Measurements from ENCODE around the gene CEP135. TPM values are rescaled to one million over a fixed set of nuclear protein-coding genes. Genes with fewer than 3 reads are reported as not detected.

The CEP135 gene
- total and polyA plus RNA-seq, 2 donors (not counting 1 experiment from before 2014, with no cell fraction given): 6.4 to 41.0 TPM

DNA sequence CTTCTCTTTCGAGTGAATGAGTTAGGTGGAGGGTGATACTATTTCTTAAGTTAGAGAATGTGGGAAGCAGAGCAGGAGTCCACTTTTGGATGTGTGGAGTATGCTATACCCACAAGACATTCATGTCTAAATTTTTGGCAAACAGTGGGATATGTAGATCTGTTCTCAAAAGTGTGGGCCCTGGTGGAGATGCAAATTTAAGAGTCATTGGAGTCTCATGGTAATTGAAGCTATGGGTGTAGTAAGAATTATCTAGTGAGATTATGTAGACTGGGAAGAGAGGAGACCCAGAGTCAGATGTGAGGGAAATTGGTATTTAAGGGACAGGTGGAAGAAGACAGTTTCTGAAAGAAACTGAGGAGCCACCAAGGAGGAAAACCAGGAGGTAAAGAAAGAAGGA lies 7.0 kb downstream of the CEP135 start:
- no peak overlapping the region for H3K4me3 Mint-ChIP-seq
- CTCF ChIA-PET: interaction anchor here (3.0 kb wide), 1 partner anchor 8 kb away, joined by 22 read pairs; the partner anchor contains the start of gene CEP135
- POLR2A ChIA-PET: no interaction called here

DNA sequence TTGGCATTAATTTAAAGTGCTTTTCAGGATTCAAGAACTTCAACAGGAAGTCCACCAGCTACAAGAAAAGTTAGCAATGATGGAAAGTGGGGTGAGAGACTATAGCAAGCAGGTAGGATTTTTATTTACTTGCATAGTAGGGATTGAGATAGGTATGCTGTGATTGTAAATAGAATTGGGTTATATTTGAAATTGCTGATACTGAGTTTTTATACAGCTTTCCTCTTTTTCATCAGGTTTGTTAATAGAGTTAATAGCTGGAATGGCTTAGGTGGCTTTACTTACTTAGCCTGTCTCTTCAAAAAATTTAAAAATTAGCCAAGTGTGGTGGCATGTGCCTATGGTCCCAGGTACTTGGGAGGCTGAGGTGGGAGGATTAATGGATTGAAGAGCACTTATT lies 10.9 kb downstream of the CEP135 start:
- Mint-ChIP-seq H3K9me3 (ENCODE audit: insufficient read depth) (no peaks in the 10 kb centered on the region), H3K4me3 (no peak overlapping the region), H3K27me3 (no peaks in the 10 kb centered on the region), H3K4me1 (peaks cover 7% of the 10 kb centered on the region), H3K27ac (no peak overlapping the region)
- Histone ChIP-seq H3K79me2 (ENCODE audit: control insufficient read depth, insufficient read depth, low read length) (no peaks in the 10 kb centered on the region), H3K27me3 (replicated peaks in 1 of 4; ENCODE audit: control extremely low read depth in 1 of 4, control insufficient read depth in 3 of 4, insufficient read depth in 4 of 4, low read length in 3 of 4) (no peaks in the 10 kb centered on the region), H4K20me1 (ENCODE audit: control insufficient read depth, insufficient read depth, low read length, poor library complexity, severe bottlenecking) (no peaks in the 10 kb centered on the region), H3K4me3 (ENCODE audit: control extremely low read depth in 1 of 5, extremely low read depth in 1 of 5, insufficient read depth in 1 of 5, low read depth in 2 of 5, low read length in 4 of 5) (no peak overlapping the region), H3K9me3 (ENCODE audit: control extremely low read depth in 1 of 3, control insufficient read depth in 2 of 3, insufficient read depth in 1 of 3, low read length in 2 of 3) (no peaks in the 10 kb centered on the region), H3K9ac (ENCODE audit: low read length) (no peak overlapping the region), H3K4me1 (ENCODE audit: control insufficient read depth in 2 of 2, insufficient read depth in 2 of 2, low read length in 2 of 2) (no peaks in the 10 kb centered on the region), H3K4me2 (replicated peaks; ENCODE audit: low read depth, low read length, poor library complexity, severe bottlenecking) (no peak overlapping the region), H2AFZ (ENCODE audit: insufficient read depth, low read depth, low read length, poor library complexity, severe bottlenecking) (no peak overlapping the region), H3K27ac (ENCODE audit: low read length in 2 of 2) (no peak overlapping the region), H3K36me3 (replicated peaks in 1 of 2; ENCODE audit: control extremely low read depth in 1 of 2, control insufficient read depth in 1 of 2, extremely low read depth in 1 of 2, insufficient read depth in 2 of 2, low read length in 1 of 2) (peaks cover 13 to 44% of the 10 kb centered on the region in 2 experiments)
- ChIA-PET POLR2A (no interaction called here), CTCF (interaction anchor here (1.0 to 1.9 kb wide), 2 partner anchors 11 to 341 kb away, joined by 3 to 5 read pairs; partner anchors contain the start of gene CEP135)
- intact Hi-C loops (cut with micrococcal nuclease): no loop called here
- no peak for TF ChIP-seq EZH2 (IDR thresholded peaks at IDR 0.05; ENCODE audit: borderline replicate concordance, insufficient read depth, low read depth, low read length, poor library complexity, severe bottlenecking)
- TF ChIP-seq, protein P1, sequence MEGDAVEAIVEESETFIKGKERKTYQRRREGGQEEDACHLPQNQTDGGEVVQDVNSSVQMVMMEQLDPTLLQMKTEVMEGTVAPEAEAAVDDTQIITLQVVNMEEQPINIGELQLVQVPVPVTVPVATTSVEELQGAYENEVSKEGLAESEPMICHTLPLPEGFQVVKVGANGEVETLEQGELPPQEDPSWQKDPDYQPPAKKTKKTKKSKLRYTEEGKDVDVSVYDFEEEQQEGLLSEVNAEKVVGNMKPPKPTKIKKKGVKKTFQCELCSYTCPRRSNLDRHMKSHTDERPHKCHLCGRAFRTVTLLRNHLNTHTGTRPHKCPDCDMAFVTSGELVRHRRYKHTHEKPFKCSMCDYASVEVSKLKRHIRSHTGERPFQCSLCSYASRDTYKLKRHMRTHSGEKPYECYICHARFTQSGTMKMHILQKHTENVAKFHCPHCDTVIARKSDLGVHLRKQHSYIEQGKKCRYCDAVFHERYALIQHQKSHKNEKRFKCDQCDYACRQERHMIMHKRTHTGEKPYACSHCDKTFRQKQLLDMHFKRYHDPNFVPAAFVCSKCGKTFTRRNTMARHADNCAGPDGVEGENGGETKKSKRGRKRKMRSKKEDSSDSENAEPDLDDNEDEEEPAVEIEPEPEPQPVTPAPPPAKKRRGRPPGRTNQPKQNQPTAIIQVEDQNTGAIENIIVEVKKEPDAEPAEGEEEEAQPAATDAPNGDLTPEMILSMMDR (IDR thresholded peaks at IDR 0.05): no peak
- no peak for ATAC-seq (ENCODE audit: low read depth)
- DNase-seq: no peak

More for the DNA sequence above, 7.0 kb downstream of the CEP135 start:
- H4K20me1 ChIP-seq (ENCODE audit: control insufficient read depth, insufficient read depth, low read length, poor library complexity, severe bottlenecking): no peaks in the 10 kb centered on the region
- Mint-ChIP-seq H3K4me1 (peaks cover 7% of the 10 kb centered on the region), H3K9me3 (ENCODE audit: insufficient read depth) (no peaks in the 10 kb centered on the region), H3K27me3 (no peaks in the 10 kb centered on the region), H3K27ac (no peak overlapping the region)
- no peak overlapping the region for H3K27ac ChIP-seq (ENCODE audit: low read length in 2 of 2)
- no peak overlapping the region for H2AFZ ChIP-seq (ENCODE audit: insufficient read depth, low read depth, low read length, poor library complexity, severe bottlenecking)
- no peak overlapping the region for H3K4me2 ChIP-seq (replicated peaks; ENCODE audit: low read depth, low read length, poor library complexity, severe bottlenecking)
- peaks cover 7% of the 10 kb centered on the region for H3K79me2 ChIP-seq (ENCODE audit: control insufficient read depth, insufficient read depth, low read length)
- peaks cover 9 to 45% of the 10 kb centered on the region in 2 experiments for H3K36me3 ChIP-seq (replicated peaks in 1 of 2; ENCODE audit: control extremely low read depth in 1 of 2, control insufficient read depth in 1 of 2, extremely low read depth in 1 of 2, insufficient read depth in 2 of 2, low read length in 1 of 2)
- ATAC-seq (ENCODE audit: low read depth) (no peak), DNase-seq (no peak)
- intact Hi-C loops (cut with micrococcal nuclease): no loop called here
- H3K9ac ChIP-seq (ENCODE audit: low read length): no peak overlapping the region
- TF ChIP-seq, protein P1 (IDR thresholded peaks at IDR 0.05): no peak
- no peak for TF ChIP-seq EZH2 (IDR thresholded peaks at IDR 0.05; ENCODE audit: borderline replicate concordance, insufficient read depth, low read depth, low read length, poor library complexity, severe bottlenecking)
- WGBS (ENCODE audit: insufficient coverage): 100% methylated on average over 1 of the region's 1 CpG
- no peak overlapping the region for H3K4me3 ChIP-seq (ENCODE audit: control extremely low read depth in 1 of 5, extremely low read depth in 1 of 5, insufficient read depth in 1 of 5, low read depth in 2 of 5, low read length in 4 of 5)
- no peaks in the 10 kb centered on the region for H3K4me1 ChIP-seq (ENCODE audit: control insufficient read depth in 2 of 2, insufficient read depth in 2 of 2, low read length in 2 of 2)
- H3K9me3 ChIP-seq (ENCODE audit: control extremely low read depth in 1 of 3, control insufficient read depth in 2 of 3, insufficient read depth in 1 of 3, low read length in 2 of 3): no peaks in the 10 kb centered on the region
- no peaks in the 10 kb centered on the region for H3K27me3 ChIP-seq (replicated peaks in 1 of 4; ENCODE audit: control extremely low read depth in 1 of 4, control insufficient read depth in 3 of 4, insufficient read depth in 4 of 4, low read length in 3 of 4)
